GM12864 (cell line): ENCODE data around the gene CCDC97.
"Not testable (repeated sequence)": the region's sequence is repeated elsewhere in the genome, so short reads cannot be mapped to it uniquely, and the experiment has no call there.

Experiments used
- DNase-seq: peaks from one replicate; pipeline ENCODE4 v3.0.0-alpha.2; 2011; ENCODE audit warnings: low read depth
- H3K4me3 ChIP-seq: 2 replicates; pipeline ENCODE4 v1.5.1; 2011; ENCODE audit warnings: mild to moderate bottlenecking, low read depth, low read length, control low read depth
- TF ChIP-seq, protein P1 (sequence below): IDR thresholded peaks from 2 replicates; pipeline ENCODE4 v1.5.1; 2011; ENCODE audit warnings: low read depth, mild to moderate bottlenecking, moderate library complexity, low read length, control low read depth, inconsistent platforms; ENCODE audit errors: missing control alignments

CCDC97 gene

DNA sequence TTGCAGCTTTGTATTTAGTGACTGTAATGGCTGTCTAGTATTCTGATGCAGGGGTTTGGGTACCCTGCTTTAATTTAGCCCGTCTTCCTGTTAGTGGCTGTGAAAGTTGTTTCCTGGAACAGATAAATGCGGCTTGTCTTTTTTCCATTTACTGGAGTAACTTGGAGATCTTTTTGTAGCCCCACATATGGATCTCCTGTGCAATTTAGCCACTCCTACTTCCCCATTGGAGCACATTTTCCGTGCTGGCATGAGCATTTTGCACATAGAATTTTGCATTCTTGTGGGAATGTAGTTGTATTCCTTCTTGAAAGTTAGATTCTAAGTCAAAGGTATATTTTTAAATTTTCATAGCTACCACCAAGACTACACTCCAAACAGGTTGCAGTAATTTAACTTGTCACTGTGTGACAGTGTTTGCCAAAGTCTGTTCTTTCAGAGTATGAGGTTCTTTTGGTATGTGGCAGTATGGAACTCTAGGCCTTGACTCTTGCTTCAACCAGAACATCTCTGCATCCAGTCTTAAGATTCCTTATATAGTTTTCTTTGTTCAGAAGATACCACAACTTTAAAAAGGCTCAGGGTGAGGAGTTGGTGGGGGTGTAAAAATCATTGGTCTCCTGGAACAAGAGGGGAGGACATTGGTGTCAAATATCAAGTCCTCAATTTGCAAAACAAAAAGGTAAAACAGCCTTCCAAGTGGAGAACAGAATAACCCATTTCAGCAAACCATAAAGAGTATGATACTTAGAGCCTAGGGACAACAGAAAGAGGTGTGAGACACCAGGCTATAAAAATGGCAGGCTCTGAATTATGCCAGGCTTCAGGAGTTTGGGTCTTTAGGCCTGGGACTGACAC, 21.1 kb upstream of the CCDC97 start:
- TF ChIP-seq, protein P1, sequence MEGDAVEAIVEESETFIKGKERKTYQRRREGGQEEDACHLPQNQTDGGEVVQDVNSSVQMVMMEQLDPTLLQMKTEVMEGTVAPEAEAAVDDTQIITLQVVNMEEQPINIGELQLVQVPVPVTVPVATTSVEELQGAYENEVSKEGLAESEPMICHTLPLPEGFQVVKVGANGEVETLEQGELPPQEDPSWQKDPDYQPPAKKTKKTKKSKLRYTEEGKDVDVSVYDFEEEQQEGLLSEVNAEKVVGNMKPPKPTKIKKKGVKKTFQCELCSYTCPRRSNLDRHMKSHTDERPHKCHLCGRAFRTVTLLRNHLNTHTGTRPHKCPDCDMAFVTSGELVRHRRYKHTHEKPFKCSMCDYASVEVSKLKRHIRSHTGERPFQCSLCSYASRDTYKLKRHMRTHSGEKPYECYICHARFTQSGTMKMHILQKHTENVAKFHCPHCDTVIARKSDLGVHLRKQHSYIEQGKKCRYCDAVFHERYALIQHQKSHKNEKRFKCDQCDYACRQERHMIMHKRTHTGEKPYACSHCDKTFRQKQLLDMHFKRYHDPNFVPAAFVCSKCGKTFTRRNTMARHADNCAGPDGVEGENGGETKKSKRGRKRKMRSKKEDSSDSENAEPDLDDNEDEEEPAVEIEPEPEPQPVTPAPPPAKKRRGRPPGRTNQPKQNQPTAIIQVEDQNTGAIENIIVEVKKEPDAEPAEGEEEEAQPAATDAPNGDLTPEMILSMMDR, result no peak
- no peak overlapping the region for H3K4me3 ChIP-seq
- no peak for DNase-seq

DNA sequence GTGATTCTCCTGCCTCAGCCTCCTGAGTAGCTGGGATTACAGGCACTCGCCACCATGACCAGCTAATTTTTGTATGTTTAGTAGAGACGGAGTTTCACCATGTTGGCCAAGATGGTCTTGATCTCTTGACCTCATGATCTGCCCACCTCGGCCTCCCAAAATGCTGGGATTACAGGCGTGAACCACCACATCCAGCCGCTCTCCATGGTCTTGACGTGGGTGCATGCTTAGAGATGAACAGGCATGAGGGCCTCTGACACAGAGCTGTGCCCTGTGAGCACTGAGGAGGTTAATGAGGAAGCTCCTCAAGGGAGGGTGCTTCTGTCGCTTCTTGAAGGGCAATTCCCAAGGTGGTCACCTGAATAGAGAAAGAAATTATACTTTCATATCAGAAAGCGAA, 20.2 kb upstream of the CCDC97 start:
- not testable (repeated sequence) for DNase-seq, H3K4me3 ChIP-seq

DNA sequence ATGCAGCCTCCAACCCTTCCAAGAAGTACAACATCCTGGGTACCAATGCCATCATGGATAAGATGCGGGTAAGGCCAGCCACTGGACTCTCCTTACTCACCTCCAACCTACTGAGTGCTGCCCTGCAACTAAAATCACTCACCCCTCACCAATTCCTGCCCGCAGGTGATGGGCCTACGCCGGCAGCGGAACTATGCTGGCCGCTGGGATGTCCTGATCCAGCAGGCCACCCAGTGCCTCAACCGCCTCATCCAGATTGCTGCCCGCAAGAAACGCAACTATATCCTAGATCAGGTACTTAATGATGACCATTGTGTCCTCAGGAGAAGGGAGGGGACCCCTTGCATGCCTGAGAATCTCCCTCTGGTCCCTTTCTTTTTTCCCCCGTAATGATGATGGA, 15.6 kb upstream of the CCDC97 start:
- TF ChIP-seq, protein P1, result no peak
- DNase-seq, result no peak
- H3K4me3 ChIP-seq, result no peak overlapping the region

DNA sequence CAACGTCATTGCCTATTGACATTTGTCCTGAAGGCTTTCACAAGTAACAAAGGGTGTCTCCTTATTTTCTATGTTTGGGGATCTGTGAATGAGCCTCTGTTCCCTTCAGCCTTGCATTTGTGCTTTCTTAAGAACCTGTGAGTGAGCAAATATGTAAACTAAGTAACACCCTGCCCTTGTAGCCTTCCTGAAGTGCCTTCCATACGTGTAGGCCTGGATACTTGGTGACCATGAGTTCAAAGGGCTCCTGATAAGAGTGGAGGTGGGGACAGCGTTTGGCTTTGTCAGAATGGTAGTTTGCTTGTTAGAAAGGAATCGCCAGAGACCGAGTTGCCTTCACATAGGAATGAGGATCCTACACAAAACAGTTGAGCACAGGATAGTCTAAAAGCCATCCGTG, 14.5 kb upstream of the CCDC97 start:
- no peak overlapping the region for H3K4me3 ChIP-seq
- DNase-seq, result no peak
- TF ChIP-seq, protein P1, result no peak

DNA sequence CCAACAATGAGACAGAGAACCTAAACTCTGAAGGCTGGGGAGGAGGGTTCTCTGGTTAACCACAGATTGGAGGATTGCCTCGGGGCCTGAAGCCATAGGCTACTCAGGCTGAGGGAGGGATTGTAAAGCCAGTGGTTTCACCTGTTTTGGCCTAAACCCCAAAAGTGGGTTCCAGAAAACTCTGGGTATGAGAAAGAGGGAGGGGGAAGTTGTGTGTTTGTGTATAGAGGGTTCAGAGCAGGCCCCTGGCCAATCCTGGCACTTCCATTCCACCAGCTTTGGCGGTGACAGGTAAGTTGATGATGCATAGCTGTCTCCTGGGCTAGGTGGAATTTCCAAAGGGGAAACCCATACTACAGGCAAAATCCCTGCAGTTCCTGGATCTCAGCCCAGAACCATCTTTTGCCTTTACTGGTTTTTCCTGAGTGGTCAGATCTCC, 13.5 kb upstream of the CCDC97 start:
- TF ChIP-seq, protein P1, result no peak
- H3K4me3 ChIP-seq, result no peak overlapping the region
- DNase-seq, result no peak

DNA sequence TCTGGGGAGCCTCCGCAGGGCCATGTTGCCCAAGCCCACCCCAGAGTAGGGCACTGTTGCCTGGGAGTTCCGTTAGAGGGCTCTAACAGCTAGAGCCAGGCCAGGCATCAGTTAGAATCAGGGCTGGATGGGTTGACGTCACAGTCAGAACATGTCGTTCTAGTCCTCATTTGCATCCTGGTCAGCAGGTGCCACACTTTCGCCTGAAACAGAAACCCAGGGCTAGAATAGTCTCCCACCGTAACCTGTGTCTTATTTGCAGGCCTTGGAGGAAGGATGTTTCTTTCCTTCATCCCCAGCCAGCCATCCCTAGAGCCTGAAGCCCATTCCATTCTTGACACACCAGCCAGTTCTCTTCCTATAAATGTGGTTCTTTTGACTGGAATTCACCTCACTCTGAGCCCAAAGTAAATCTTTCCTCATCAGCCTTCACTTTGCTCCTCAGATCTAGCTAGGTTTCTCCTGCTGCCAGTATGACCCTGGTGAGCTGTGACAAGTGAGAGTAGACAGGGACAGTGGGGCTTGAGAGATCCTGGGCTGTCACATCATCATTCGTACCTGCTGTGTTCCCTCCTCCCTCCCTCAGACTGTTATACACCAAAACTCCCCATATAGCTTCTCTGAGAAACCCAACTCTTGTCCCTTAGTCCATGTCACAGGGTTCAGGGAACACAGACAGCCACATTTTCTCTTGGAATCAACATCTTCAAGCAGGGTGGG, 12.2 kb upstream of the CCDC97 start:
- TF ChIP-seq, protein P1, result peak; percentile 26
- H3K4me3 ChIP-seq, result no peak overlapping the region; the same call in 1 of the 2 replicates
- peak; percentile 79 for DNase-seq

DNA sequence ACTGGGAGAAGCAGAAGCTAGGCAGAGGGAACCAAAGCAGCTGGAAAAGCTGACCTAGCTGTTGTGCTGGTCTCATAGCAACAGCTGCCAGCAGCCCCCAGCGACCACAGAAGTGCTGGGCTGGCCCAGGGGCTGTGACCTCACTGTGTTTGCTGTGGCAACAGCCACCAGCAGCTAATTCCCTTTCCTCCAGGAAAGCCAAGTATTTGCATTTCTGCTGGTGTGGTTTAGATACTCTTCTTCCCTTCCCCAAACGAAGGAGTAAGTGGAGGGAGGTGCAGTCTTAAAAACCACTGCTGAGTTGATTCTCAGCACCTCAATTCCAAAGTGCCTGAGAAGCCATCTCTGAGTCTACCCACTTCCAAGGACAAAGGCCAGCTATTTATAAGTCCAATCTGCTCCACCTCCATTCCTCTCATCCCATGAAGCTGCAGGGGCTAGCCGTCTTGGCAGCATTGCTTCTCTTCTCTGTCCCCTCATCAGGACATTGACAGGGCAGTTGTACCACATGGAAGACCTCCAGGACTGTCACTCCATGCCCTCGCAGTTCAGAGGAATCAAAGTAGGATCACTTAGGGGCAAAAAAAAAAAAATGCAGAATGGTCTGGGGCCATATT, 11.5 kb upstream of the CCDC97 start:
- H3K4me3 ChIP-seq, result no peak overlapping the region; the same call in 1 of the 2 replicates
- DNase-seq, result no peak
- TF ChIP-seq, protein P1, result no peak
